Measurements from ENCODE around the gene RNF121.
"Not testable (repeated sequence)": the region's sequence is repeated elsewhere in the genome, so short reads cannot be mapped to it uniquely, and the experiment has no call there.

Gene RNF121

GRCh38 chr11:71928737-71929443, at the start of gene RNF121:
TSS of gene RNF121 (plus strand) at chr11:71929046. CDS start at chr11:71929062, 16 bp downstream.
- H3K36me3 ChIP-seq (ENCODE audit: control insufficient read depth, insufficient read depth, low read length): no peaks in the 10 kb centered on the region

DNA sequence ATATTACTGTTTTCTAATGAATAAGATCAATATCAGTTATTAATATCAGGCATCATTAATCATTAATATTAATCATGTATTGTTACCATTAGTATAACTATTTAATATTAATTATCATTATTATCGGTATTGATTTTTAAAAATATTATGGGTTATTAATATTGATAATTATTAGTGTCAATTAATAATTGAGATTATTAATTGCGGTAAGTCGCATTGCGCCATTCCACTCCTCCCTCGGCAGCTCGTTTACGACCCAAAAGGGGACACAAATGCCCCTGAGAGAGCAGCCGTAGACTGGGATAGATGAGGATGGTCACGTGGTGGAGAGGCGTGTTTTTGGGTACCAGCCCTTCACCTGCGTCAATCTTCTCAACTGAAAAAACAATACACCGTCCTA, 43.0 kb upstream of the RNF121 start:
- not testable (repeated sequence) for H3K27me3 ChIP-seq (ENCODE audit: control insufficient read depth, insufficient read depth, low read length); H3K4me3 ChIP-seq (ENCODE audit: low read length); H3K9ac ChIP-seq (ENCODE audit: low read length); H3K9me3 ChIP-seq (ENCODE audit: control insufficient read depth, low read length); H3K4me1 ChIP-seq (ENCODE audit: control insufficient read depth, insufficient read depth, low read length); H3K36me3 ChIP-seq (ENCODE audit: control insufficient read depth, insufficient read depth, low read length)

More at GRCh38 chr11:71928737-71929443, at the start of gene RNF121:
- Histone ChIP-seq H3K9me3 (ENCODE audit: control insufficient read depth, low read length) (no peaks in the 10 kb centered on the region), H3K4me1 (ENCODE audit: control insufficient read depth, insufficient read depth, low read length) (peaks cover 11% of the 10 kb centered on the region), H3K4me3 (ENCODE audit: low read length) (peak within 1 kb of the TSS; percentile 75), H3K27me3 (ENCODE audit: control insufficient read depth, insufficient read depth, low read length) (no peaks in the 10 kb centered on the region), H3K9ac (ENCODE audit: low read length) (peak within 1 kb of the TSS; percentile 71)

DNA sequence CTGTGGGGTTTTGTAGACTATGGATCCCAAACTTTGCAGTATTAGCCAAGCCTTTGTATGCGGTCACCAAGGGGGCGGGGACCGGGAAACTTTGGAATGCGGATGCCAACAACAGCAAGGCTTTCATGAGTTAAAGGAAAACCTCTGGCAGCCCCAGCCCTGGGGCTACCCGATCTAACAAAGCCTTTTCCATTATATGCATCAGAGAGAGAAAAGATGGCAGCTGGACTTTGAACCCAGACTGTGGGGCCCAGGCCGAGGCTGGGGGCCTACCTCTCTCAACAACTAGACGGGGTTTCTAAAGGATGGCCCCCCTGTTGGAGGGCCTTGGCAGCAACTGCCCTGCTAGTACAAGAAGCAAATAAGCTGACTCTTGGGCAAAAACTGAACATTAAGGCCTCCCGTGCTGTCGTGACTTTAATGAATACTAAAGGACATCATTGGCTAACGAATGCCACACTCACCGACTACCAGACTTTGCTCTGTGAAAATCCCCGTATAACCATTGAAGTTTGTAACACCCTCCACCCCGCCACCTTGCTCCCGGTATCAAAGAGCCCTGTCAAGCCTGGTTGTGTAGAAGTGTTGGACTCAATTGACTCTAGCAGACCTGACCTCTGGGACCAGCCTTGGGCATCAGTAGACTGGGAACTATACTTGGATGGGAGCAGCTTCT, 40.4 kb upstream of the RNF121 start:
- H3K36me3 ChIP-seq (ENCODE audit: control insufficient read depth, insufficient read depth, low read length); H3K9ac ChIP-seq (ENCODE audit: low read length); H3K27me3 ChIP-seq (ENCODE audit: control insufficient read depth, insufficient read depth, low read length); H3K9me3 ChIP-seq (ENCODE audit: control insufficient read depth, low read length); H3K4me1 ChIP-seq (ENCODE audit: control insufficient read depth, insufficient read depth, low read length); H3K4me3 ChIP-seq (ENCODE audit: low read length): not testable (repeated sequence)

DNA sequence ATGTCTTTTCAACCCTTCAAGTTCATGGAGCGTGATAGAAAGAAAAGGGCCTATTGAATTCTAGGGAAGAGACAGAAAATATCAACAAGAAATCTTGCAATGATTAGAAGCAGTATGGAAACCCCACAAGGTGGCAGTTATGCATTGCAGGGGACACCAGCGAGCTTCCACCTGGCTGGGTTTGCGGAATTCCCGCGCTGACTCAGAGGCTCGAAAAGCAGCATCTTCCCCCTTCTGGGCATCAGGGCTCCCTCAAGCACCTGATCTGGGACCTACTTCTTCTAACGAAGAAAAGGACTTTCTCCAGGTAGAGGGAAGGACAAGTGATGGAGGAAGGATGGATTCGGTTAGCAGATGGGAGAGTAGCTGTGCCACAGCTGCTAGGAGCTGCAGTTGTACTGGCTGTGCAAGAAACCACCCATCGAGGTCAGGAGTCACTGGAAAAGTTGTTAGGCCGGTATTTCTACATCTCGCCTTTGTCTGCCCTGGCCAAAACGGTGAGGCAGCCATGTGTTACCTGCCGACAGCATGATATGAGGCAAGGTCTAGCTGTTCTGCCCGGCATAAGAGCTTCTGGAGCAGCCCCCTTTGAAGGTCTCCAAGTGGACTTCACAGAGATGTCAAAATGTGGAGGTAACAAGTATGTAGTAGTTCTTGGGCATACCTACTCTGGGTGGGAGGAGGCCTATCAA, 39.5 kb upstream of the RNF121 start:
- H3K9me3 ChIP-seq (ENCODE audit: control insufficient read depth, low read length); H3K27me3 ChIP-seq (ENCODE audit: control insufficient read depth, insufficient read depth, low read length); H3K36me3 ChIP-seq (ENCODE audit: control insufficient read depth, insufficient read depth, low read length); H3K9ac ChIP-seq (ENCODE audit: low read length); H3K4me3 ChIP-seq (ENCODE audit: low read length); H3K4me1 ChIP-seq (ENCODE audit: control insufficient read depth, insufficient read depth, low read length): not testable (repeated sequence)

DNA sequence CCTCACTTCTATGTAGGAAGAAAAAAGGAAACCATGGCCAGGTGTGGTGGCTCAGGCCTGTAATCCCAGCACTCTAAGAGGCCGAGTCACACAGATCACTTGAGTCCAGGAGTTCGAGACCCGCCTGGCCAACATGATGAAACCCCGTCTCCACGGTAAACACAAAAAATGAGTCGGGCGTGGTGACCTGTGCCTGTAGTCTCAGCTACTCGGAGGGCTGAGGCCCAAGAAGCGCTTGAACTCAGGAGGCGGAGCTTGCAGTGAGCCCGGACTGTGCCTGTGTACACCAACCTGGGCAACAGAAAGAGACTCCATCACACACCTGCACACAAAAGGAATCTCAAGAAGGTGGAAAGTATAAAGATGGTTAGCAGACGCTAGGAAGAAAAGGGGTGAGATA, 32.9 kb upstream of the RNF121 start:
- H3K27me3 ChIP-seq (ENCODE audit: control insufficient read depth, insufficient read depth, low read length): no peaks in the 10 kb centered on the region
- no peaks in the 10 kb centered on the region for H3K4me1 ChIP-seq (ENCODE audit: control insufficient read depth, insufficient read depth, low read length)
- H3K9ac ChIP-seq (ENCODE audit: low read length): no peak overlapping the region
- H3K9me3 ChIP-seq (ENCODE audit: control insufficient read depth, low read length): no peaks in the 10 kb centered on the region
- no peak overlapping the region for H3K4me3 ChIP-seq (ENCODE audit: low read length)
- H3K36me3 ChIP-seq (ENCODE audit: control insufficient read depth, insufficient read depth, low read length): no peaks in the 10 kb centered on the region

- H3K4me1 ChIP-seq (ENCODE audit: control insufficient read depth, insufficient read depth, low read length); H3K27me3 ChIP-seq (ENCODE audit: control insufficient read depth, insufficient read depth, low read length); H3K9ac ChIP-seq (ENCODE audit: low read length); H3K4me3 ChIP-seq (ENCODE audit: low read length); H3K36me3 ChIP-seq (ENCODE audit: control insufficient read depth, insufficient read depth, low read length); H3K9me3 ChIP-seq (ENCODE audit: control insufficient read depth, low read length): not testable (repeated sequence)
Measured at GRCh38 chr11:71901137-71901536, 27.7 kb upstream of the RNF121 start.

GRCh38 chr11:71908218-71908617, 20.6 kb upstream of the RNF121 start:
- Histone ChIP-seq H3K27me3 (ENCODE audit: control insufficient read depth, insufficient read depth, low read length) (no peaks in the 10 kb centered on the region), H3K36me3 (ENCODE audit: control insufficient read depth, insufficient read depth, low read length) (no peaks in the 10 kb centered on the region), H3K9ac (ENCODE audit: low read length) (no peak overlapping the region), H3K4me3 (ENCODE audit: low read length) (no peak overlapping the region), H3K4me1 (ENCODE audit: control insufficient read depth, insufficient read depth, low read length) (no peaks in the 10 kb centered on the region), H3K9me3 (ENCODE audit: control insufficient read depth, low read length) (no peaks in the 10 kb centered on the region)

DNA sequence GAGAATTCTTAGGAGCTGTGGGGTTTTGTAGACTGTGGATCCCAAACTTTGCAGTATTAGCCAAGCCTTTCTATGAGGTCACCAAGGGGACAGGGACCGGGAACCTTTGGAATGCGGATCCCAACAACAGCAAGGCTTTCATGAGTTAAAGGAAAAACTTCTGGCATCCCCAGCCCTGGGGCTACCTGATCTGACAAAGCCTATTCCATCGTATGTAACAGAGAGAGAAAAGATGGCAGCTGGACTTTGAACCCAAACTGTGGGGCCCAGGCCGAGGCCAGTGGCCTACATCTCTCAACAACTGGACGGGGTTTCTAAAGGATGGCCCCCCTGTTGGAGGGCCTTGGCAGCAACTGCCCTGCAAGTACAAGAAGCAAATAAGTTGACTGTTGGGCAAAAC, 18.1 kb upstream of the RNF121 start:
- not testable (repeated sequence) for H3K4me1 ChIP-seq (ENCODE audit: control insufficient read depth, insufficient read depth, low read length); H3K4me3 ChIP-seq (ENCODE audit: low read length); H3K9me3 ChIP-seq (ENCODE audit: control insufficient read depth, low read length); H3K27me3 ChIP-seq (ENCODE audit: control insufficient read depth, insufficient read depth, low read length); H3K36me3 ChIP-seq (ENCODE audit: control insufficient read depth, insufficient read depth, low read length); H3K9ac ChIP-seq (ENCODE audit: low read length)

GRCh38 chr11:71911321-71911985, 17.4 kb upstream of the RNF121 start:
- H3K9ac ChIP-seq (ENCODE audit: low read length); H3K27me3 ChIP-seq (ENCODE audit: control insufficient read depth, insufficient read depth, low read length); H3K9me3 ChIP-seq (ENCODE audit: control insufficient read depth, low read length); H3K4me3 ChIP-seq (ENCODE audit: low read length); H3K36me3 ChIP-seq (ENCODE audit: control insufficient read depth, insufficient read depth, low read length); H3K4me1 ChIP-seq (ENCODE audit: control insufficient read depth, insufficient read depth, low read length): not testable (repeated sequence)

DNA sequence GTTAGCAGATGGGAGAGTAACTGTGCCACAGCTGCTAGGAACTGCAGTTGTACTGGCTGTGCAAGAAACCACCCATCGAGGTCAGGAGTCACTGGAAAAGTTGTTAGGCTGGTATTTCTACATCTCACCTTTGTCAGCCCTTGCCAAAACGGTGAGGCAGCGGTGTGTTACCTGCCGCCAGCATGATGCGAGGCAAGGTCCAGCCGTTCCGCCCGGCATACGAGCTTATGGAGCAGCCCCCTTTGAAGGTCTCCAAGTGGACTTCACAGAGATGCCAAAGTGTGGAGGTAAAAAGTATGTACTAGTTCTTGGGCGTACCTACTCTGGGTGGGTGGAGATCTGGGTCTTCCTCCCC, 16.9 kb upstream of the RNF121 start:
- H3K4me1 ChIP-seq (ENCODE audit: control insufficient read depth, insufficient read depth, low read length); H3K9me3 ChIP-seq (ENCODE audit: control insufficient read depth, low read length); H3K27me3 ChIP-seq (ENCODE audit: control insufficient read depth, insufficient read depth, low read length); H3K36me3 ChIP-seq (ENCODE audit: control insufficient read depth, insufficient read depth, low read length); H3K4me3 ChIP-seq (ENCODE audit: low read length); H3K9ac ChIP-seq (ENCODE audit: low read length): not testable (repeated sequence)

DNA sequence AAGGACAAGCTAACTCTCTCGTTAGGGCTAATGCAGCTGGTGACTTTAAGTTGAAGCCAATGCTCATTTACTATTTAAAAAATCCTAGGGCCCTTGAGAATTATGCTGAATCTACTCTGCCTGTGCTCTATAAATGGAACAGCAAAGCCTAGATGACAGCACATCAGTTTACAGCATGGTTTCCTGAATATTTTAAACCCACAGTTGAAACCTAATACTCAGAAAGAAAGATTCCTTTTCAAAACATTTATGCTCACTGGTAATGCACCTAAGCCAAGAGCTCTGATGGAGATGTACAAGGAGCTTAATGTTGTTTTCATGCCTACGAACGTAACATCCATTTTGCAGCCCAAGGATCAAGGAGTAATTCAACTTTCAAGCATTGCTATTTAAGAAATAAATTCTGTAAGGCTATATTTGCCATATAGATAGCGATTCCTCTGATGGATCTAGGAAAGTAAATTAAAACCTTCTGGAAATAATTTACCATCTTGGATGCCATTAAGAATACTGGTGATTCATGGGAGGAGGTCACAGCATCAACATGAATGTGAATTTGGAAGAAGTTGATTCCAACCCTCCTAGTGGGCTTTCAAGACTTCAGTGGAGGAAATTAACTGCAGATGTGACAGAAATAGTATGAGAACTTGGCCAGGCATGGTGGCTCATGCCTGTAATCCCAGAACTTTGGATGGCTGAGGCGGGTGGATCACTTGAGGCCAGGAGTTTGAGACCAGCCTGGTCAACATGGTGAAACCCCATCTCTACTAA, 14.9 kb upstream of the RNF121 start:
- H3K36me3 ChIP-seq (ENCODE audit: control insufficient read depth, insufficient read depth, low read length): no peaks in the 10 kb centered on the region
- H3K4me1 ChIP-seq (ENCODE audit: control insufficient read depth, insufficient read depth, low read length): no peaks in the 10 kb centered on the region
- H3K27me3 ChIP-seq (ENCODE audit: control insufficient read depth, insufficient read depth, low read length): no peaks in the 10 kb centered on the region

More for the DNA sequence above, 14.9 kb upstream of the RNF121 start:
- H3K9ac ChIP-seq (ENCODE audit: low read length): no peak overlapping the region
- H3K9me3 ChIP-seq (ENCODE audit: control insufficient read depth, low read length): no peaks in the 10 kb centered on the region
- no peak overlapping the region for H3K4me3 ChIP-seq (ENCODE audit: low read length)

Data from mucosa of stomach (tissue), 1 donor.